22Rv1 (cell line): ENCODE data around the gene TBX21.

Experiments used
- H3K27ac ChIP-seq: fragments of 450-650 bp; 2 replicates; pipeline ENCODE4 v1.5.1; 2017
- ZFX ChIP-seq: fragments of 450-650 bp; IDR thresholded peaks from 2 replicates; pipeline ENCODE4 v1.6.1; 2017; ENCODE audit warnings: antibody characterized with exemption, borderline replicate concordance
- TF ChIP-seq, protein P1 (sequence below): fragments of 450-650 bp; IDR thresholded peaks from 2 replicates; pipeline ENCODE4 v1.5.1; 2017; ENCODE audit warnings: mild to moderate bottlenecking

The TBX21 gene

GRCh38 chr17:47744168-47745036, 11.4 kb downstream of the TBX21 start:
- no peak for TF ChIP-seq ZFX
- TF ChIP-seq, protein P1, sequence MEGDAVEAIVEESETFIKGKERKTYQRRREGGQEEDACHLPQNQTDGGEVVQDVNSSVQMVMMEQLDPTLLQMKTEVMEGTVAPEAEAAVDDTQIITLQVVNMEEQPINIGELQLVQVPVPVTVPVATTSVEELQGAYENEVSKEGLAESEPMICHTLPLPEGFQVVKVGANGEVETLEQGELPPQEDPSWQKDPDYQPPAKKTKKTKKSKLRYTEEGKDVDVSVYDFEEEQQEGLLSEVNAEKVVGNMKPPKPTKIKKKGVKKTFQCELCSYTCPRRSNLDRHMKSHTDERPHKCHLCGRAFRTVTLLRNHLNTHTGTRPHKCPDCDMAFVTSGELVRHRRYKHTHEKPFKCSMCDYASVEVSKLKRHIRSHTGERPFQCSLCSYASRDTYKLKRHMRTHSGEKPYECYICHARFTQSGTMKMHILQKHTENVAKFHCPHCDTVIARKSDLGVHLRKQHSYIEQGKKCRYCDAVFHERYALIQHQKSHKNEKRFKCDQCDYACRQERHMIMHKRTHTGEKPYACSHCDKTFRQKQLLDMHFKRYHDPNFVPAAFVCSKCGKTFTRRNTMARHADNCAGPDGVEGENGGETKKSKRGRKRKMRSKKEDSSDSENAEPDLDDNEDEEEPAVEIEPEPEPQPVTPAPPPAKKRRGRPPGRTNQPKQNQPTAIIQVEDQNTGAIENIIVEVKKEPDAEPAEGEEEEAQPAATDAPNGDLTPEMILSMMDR: no peak
- no peak overlapping the region for H3K27ac ChIP-seq

GRCh38 chr17:47745037-47745380, 12.0 kb downstream of the TBX21 start:
- no peak for TF ChIP-seq ZFX
- TF ChIP-seq, protein P1: no peak
- H3K27ac ChIP-seq: no peak overlapping the region

DNA sequence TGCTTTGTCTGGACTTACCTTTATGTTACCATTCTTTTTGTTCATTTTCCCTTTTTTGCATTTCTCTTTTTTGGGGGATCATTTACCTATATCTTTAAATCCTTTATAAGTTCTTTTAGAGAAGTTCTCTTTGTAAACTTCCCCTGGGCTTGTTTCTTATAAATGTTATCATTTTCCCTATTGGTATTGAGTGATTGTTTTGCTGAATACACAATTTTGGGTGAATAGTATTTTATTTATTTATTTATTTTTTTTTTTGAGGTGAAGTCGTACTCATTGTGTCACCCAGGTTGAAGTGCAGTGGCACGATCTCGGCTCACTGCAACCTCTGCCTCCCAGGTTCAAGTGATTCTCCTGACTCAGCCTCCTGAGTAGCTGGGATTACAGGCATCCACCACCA, 18.4 kb downstream of the TBX21 start:
- TF ChIP-seq ZFX: no peak
- TF ChIP-seq, protein P1: no peak
- no peak overlapping the region for H3K27ac ChIP-seq

- H3K27ac ChIP-seq: no peak overlapping the region
- no peak for TF ChIP-seq ZFX
- TF ChIP-seq, protein P1: no peak
These were observed 24.4 kb downstream of the TBX21 start for GRCh38 chr17:47757386-47757785.

DNA sequence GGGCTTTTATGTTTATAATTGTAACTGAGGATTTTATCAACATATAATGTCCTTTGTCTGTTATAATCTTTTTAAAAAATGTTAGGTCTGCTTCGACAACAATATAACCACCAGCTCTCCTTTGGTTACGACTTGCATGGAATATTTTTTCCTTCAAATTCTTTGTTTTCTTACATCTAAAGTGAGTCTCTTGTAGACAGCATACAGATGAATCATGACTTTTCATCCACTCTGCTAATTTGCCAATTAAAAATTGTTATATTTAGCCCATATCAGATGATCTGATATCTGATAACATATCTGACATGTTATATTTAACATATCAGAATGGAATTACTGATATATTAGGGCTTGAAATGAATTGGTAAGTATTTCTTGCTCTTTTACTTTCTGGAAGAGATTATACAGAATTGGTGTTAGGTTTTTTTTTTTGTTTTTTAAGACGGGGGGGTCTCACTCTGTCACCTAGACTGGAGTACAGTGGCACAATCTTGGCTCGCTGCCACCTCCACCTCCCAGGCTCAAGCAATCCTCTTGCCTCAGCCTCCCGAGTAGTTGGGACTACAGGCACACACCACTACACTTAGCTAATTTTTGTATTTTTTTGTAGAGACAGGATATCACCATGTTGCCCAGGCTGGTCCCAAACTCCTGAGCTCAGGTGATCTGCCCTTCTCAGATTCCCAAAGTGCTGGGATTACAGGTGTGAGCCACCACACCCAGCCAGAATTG, 27.5 kb downstream of the TBX21 start:
- no peak overlapping the region for H3K27ac ChIP-seq
- TF ChIP-seq, protein P1: no peak
- TF ChIP-seq ZFX: no peak

DNA sequence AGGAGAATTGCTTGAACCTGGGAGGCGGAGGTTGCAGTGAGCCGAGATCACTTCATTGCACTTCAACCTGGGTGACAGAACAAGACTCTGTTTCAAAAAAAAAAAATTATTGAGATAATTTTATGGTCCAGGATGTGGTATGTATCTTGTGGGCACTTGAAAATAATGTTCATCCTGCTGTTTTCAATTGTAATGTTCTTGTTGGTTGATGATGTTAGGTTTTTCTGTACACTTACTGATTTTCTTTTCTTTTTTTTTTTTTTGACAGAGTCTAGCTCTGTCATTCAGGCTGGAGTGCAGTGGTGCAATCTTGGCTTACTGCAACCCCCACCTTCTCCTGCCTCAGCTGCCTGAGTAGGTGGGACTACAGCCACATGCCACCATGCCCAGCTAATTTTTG, 29.7 kb downstream of the TBX21 start:
- H3K27ac ChIP-seq: no peak overlapping the region
- TF ChIP-seq, protein P1: no peak
- no peak for TF ChIP-seq ZFX
